RPMI8226 (cell line): ENCODE data around the gene STPG2.
"Not testable (repeated sequence)": the region's sequence is repeated elsewhere in the genome, so short reads cannot be mapped to it uniquely, and the experiment has no call there.

Source experiments
- DNase-seq: peaks from one replicate; pipeline ENCODE4 v3.0.0-alpha.2; 2015

STPG2 gene

GRCh38 chr4:97778174-97778573 is 365.1 kb downstream of the STPG2 start:
- no peak for DNase-seq

GRCh38 chr4:97774347-97774989 is 368.8 kb downstream of the STPG2 start:
- DNase-seq = no peak

- DNase-seq = no peak
Observed at GRCh38 chr4:97770222-97770621, 373.1 kb downstream of the STPG2 start.

- DNase-seq = no peak
Observed at GRCh38 chr4:97762115-97762512, 381.2 kb downstream of the STPG2 start.

- DNase-seq = no peak
Observed at GRCh38 chr4:97761445-97762114, 381.7 kb downstream of the STPG2 start.

GRCh38 chr4:97759785-97760184 is 383.5 kb downstream of the STPG2 start:
- DNase-seq = no peak

GRCh38 chr4:97752599-97752998 is 390.7 kb downstream of the STPG2 start:
- DNase-seq = no peak

- DNase-seq = no peak
Observed at GRCh38 chr4:97747945-97748344, 395.3 kb downstream of the STPG2 start.

- peak; percentile 9 for DNase-seq
Observed at GRCh38 chr4:97720869-97721432, 422.3 kb downstream of the STPG2 start.

GRCh38 chr4:97691111-97691605 is 452.1 kb downstream of the STPG2 start:
- DNase-seq = no peak

GRCh38 chr4:97670703-97671269 is 472.5 kb downstream of the STPG2 start:
- DNase-seq = no peak

GRCh38 chr4:97665553-97665952 is 477.7 kb downstream of the STPG2 start:
- DNase-seq = no peak

GRCh38 chr4:97664741-97665140 is 478.5 kb downstream of the STPG2 start:
- DNase-seq = no peak

- DNase-seq = no peak
Observed at GRCh38 chr4:97662133-97662532, 481.1 kb downstream of the STPG2 start.

GRCh38 chr4:97656044-97656720 is 487.1 kb downstream of the STPG2 start:
- DNase-seq = no peak

GRCh38 chr4:97653701-97654100 is 489.6 kb downstream of the STPG2 start:
- no peak for DNase-seq

- no peak for DNase-seq
Observed at GRCh38 chr4:97646997-97647396, 496.3 kb downstream of the STPG2 start.

- no peak for DNase-seq
Observed at GRCh38 chr4:97645071-97645821, 498.0 kb downstream of the STPG2 start.

GRCh38 chr4:97643179-97643578 is 500.1 kb downstream of the STPG2 start:
- DNase-seq = no peak

- no peak for DNase-seq
Observed at GRCh38 chr4:97639961-97640360, 503.3 kb downstream of the STPG2 start.

GRCh38 chr4:97633831-97634230 is 509.4 kb downstream of the STPG2 start:
- not testable (repeated sequence) for DNase-seq

- DNase-seq = no peak
Observed at GRCh38 chr4:97627750-97628149, 515.5 kb downstream of the STPG2 start.

GRCh38 chr4:97624204-97624603 is 519.1 kb downstream of the STPG2 start:
- no peak for DNase-seq
